Omental fat pad (tissue), 4 donors: ENCODE results near the gene TMEM185B. TPM values are rescaled to one million over a fixed set of nuclear protein-coding genes. Genes with fewer than 3 reads are reported as not detected.
"Not testable (repeated sequence)": the region's sequence is repeated elsewhere in the genome, so short reads cannot be mapped to it uniquely, and the experiment has no call there.

ENCODE experiments used
- ATAC-seq: fragments of 150-250 bp; one replicate; pipeline ENCODE4 v1.9.1; 2016; ENCODE audit warnings: mild to moderate bottlenecking, moderate library complexity; ENCODE audit not compliant: low FRiP score
- DNase-seq: peaks from one replicate; pipeline ENCODE4 v3.0.0-alpha.2; 2019; ENCODE audit warnings: low spot score
- total RNA-seq, 4 donors: library from RNA; depleted of rRNA; stranded (reverse); fragments of >200 nt; gene quantifications; one replicate each; pipeline ENCODE4 v1.1.0, GENCODE V29; 2016
- TF ChIP-seq, protein P1 (sequence below), 3 donors: fragments of 450-650 bp; IDR thresholded peaks; one replicate each; pipeline ENCODE4 v1.5.1; 2016 to 2017; ENCODE audit warnings: antibody characterized with exemption in 3 of 3, mild to moderate bottlenecking in 3 of 3, moderate library complexity in 2 of 3

TMEM185B gene
- total RNA-seq, 4 donors from 2014 or later = 21.5 to 31.7 (median 25.1) TPM

DNA sequence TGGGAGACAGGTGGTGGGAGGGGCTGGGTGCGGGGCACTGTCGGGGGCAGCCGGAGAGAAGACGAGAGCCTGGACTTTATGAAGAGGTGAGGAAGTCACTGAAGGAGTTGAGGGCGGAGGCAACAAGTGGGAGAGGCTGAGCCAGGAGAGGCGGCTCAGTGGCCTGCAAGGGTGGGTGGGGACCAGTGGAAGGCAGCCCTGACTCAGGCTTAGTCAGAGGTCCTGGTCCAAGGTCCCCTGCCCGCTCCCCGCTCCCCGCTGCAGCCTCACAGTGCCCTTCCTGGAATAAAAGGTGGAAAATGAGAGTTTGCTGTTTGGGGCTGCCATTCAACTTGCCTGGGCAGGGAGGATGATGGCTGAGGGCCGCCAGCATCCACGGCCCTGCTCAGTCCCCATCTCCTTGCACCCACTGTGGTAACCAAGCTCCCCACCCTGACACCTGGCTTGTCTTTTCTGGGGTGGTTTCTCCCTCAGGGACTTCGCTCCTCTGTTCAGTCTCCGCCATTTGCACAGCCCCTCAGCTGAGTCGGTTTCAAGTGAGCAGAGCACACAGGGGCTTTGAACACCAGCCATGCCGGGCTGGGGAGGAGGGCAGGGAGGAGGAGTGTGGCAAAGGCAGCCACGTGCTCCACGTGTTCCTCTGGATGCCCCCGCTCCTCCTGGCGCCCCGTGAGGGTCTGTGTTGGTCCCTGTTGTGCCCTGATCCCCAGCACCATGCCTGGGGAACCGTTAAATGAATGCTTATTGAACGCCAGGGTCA is 15.7 kb upstream of the TMEM185B start:
- TF ChIP-seq, protein P1, sequence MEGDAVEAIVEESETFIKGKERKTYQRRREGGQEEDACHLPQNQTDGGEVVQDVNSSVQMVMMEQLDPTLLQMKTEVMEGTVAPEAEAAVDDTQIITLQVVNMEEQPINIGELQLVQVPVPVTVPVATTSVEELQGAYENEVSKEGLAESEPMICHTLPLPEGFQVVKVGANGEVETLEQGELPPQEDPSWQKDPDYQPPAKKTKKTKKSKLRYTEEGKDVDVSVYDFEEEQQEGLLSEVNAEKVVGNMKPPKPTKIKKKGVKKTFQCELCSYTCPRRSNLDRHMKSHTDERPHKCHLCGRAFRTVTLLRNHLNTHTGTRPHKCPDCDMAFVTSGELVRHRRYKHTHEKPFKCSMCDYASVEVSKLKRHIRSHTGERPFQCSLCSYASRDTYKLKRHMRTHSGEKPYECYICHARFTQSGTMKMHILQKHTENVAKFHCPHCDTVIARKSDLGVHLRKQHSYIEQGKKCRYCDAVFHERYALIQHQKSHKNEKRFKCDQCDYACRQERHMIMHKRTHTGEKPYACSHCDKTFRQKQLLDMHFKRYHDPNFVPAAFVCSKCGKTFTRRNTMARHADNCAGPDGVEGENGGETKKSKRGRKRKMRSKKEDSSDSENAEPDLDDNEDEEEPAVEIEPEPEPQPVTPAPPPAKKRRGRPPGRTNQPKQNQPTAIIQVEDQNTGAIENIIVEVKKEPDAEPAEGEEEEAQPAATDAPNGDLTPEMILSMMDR (IDR thresholded peaks at IDR 0.05) = no peak
- ATAC-seq (peak; percentile 66), DNase-seq (no peak)

DNA sequence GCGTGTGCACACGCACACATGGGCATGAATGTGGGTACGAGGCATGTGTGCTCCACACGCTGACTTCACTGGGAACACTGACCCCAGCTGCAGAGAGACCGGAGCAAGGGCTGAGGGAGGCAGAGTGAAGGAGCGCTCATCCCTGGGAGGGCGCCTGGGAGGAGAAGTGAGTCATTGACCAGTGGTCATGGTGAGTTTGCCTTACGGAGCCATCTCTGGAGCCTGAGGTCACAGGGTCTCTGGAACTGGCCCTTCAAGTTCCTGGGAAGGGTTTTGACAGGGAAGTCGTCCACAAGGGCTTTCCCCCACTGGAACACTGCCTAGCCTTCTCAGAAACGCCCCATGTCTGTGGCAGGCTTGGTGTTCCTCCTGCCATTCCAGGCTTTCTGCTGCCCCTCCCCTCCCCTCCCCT is 14.3 kb upstream of the TMEM185B start:
- TF ChIP-seq, protein P1 (IDR thresholded peaks at IDR 0.05) = no peak
- no peak for DNase-seq
- peak; percentile 57 for ATAC-seq

DNA sequence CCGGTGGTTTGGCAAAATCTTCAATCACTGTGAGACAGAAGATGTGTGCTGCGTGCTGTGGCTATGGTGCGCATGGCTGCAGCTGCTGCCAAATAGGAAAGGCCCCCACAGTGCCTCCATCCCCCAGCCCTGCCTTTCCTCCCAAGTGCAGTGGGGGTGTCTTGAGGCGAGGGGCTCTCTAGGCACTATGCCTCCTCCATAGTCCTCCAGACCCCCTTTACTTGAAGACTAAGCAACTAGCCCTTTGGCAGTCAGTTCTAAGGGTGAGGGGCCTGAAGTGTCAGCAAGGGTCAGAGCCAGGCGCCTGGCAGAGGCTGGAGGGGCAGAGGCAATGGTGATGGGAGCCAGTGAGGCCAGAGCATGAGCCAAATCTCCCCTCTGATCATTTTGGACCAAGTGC is 13.6 kb upstream of the TMEM185B start:
- DNase-seq = no peak
- no peak for ATAC-seq
- TF ChIP-seq, protein P1 (IDR thresholded peaks at IDR 0.05) = no peak

DNA sequence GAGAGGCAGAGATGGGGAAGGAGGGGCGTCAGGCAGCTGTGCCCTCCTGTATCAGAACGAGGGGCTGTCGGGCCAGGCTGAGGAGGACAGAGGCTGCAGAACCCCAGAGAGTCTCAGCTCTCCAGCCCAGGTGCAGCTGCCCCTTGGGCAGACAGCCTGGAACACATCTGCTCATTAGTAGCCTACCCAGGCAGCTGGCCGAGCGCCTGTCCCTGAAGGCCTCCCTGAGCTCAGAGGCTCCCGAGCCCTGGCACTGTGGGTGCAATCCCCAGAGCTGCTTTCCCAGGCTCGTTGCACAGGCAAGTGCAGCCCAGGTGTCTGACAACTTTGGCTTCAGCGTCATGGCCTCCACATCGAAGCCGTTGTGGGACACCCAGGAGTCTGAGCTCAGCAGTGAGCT is 13.1 kb upstream of the TMEM185B start:
- DNase-seq = no peak
- ATAC-seq = no peak
- TF ChIP-seq, protein P1 (IDR thresholded peaks at IDR 0.05) = no peak

DNA sequence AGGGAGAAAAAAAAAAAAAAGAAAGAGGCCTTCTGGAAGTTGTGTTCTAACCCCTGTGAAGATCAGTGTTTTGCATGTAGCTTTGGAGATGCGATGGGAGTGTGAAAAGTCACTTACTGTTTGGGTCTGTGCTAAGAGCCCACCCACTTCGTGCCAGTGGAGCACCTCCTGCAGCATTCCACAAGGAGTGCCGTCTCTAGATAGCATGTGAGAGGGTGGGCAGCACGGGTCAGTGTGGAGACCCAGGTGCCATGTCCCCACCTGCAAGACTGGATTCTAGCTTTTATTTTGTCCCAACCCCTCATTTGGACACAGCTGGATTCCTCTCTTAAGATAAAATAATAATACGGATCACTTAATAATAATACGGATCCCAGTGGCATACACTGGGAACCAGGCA is 12.5 kb upstream of the TMEM185B start:
- ATAC-seq = no peak
- no peak for DNase-seq
- TF ChIP-seq, protein P1 (IDR thresholded peaks at IDR 0.05) = no peak

DNA sequence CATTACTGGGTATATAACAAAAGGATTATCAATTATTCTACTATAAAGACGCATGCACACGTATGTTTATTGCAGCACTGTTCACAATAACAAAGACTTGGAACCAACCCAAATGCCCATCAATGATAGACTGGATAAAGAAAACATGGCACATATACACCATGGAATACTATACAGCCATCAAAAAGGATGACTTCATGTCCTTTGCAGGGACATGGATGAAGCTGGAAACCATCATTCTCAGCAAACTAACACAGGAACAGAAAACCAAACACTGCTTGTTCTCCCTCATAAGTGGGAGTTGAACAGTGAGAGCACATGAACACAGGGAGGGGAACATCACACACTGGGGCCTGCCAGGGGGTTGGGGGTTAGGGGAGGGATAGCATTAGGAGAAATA is 12.0 kb upstream of the TMEM185B start:
- not testable (repeated sequence) for DNase-seq

DNA sequence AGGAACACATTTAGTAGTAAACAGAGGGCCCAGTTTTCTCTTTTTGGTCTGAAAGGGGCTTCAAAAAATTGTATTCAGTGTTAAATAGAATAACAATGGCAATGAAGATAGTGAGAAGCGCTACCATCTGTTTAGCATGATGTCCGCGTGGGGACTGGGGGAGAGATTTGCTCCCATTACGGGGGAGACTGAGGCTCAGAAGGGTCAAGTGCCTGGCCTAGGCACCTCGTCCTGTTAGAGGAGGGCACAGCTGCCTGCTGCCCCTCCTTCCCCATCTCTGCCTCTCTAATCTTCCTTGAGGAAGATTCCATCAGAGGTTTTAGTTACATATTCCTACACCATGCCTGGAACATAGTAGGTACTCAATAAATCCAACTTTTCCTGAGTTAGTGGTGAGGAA is 10.1 kb upstream of the TMEM185B start:
- TF ChIP-seq, protein P1 (IDR thresholded peaks at IDR 0.05) = no peak
- ATAC-seq (no peak), DNase-seq (no peak)

More for the DNA sequence above, 12.0 kb upstream of the TMEM185B start:
- not testable (repeated sequence) for ATAC-seq
